Activated T-helper 9 cell treated with anti-CD3 and anti-CD28 coated beads, Interleukin-2, amount 50 U/mL, for 16 hours (primary cell): ENCODE measurements around the gene PRKAG3.
"Not testable (repeated sequence)": the region's sequence is repeated elsewhere in the genome, so short reads cannot be mapped to it uniquely, and the experiment has no call there.

Source experiments
- DNase-seq: peaks from one replicate; pipeline ENCODE4 v3.0.0-alpha.2; 2020; ENCODE audit warnings: low read depth

Gene PRKAG3

GRCh38 chr2:218780851-218781690 lies 50.5 kb downstream of the PRKAG3 start:
- DNase-seq = no peak

GRCh38 chr2:218780046-218780445 lies 51.6 kb downstream of the PRKAG3 start:
- DNase-seq = no peak

GRCh38 chr2:218777276-218777990 lies 54.2 kb downstream of the PRKAG3 start:
- DNase-seq = no peak

GRCh38 chr2:218776488-218776887 lies 55.1 kb downstream of the PRKAG3 start:
- no peak for DNase-seq

GRCh38 chr2:218773881-218774280 lies 57.7 kb downstream of the PRKAG3 start:
- DNase-seq = no peak

GRCh38 chr2:218772759-218773158 lies 58.8 kb downstream of the PRKAG3 start:
- DNase-seq = not testable (repeated sequence)
